K562 (cell line): ENCODE results near the gene TLCD5. TPM values are rescaled to one million over a fixed set of nuclear protein-coding genes. Genes with fewer than 3 reads are reported as not detected.
A peak's percentile ranks its signal among the peaks of the same experiment; 100 is the strongest.

Source experiments
- ATAC-seq: fragments of 200-7000 bp; cut with Tn5 transposase; 3 replicates; pipeline ENCODE4 v1.9.1; 2020; ENCODE audit warnings: moderate library complexity
- BruUV-seq: library from RNA; stranded (reverse); fragments of 400-500 nt; replicated peaks from 2 replicates; lab custom pipeline; 2021; lab: Mats Ljungman, UMichigan
- CTCF ChIA-PET: fragments of 300-600 bp; formaldehyde crosslinking; extraction: SDS; loops from one replicate; lab custom pipeline; 2021; ENCODE audit warnings: low intra/inter-chr PET ratio; lab: Yijun Ruan, JAX
- POLR2A ChIA-PET: fragments of 300-600, 350-650 bp; sonication (Branson Sonifier 250); formaldehyde crosslinking; extraction: SDS; loops from one replicate; lab custom pipeline; 2021; ENCODE audit warnings: antibody characterized with exemption, inconsistent platforms; lab: Yijun Ruan, JAX
- DNase-seq, 4 experiments: peaks; one replicate each; pipeline versions ENCODE4 v3.0.0 to v3.0.0-alpha.2; 2011 to 2018; ENCODE audit warnings: low spot score in 3 of 4, mixed read lengths in 3 of 4; ENCODE audit errors: extremely low read depth in 1 of 4
- FAIRE-seq: peaks from 2 replicates; lab custom pipeline; 2011; peaks lifted over from hg19 to GRCh38; lab: Jason Lieb, UNC
- H2AFZ ChIP-seq: 2 replicates; pipeline ENCODE4 v1.6.0; 2011; ENCODE audit warnings: low read depth, low read length, control low read depth, inconsistent platforms
- H3K27ac ChIP-seq: fragments of 200-600 bp; 3 replicates; pipeline ENCODE4 v1.8.0; 2011; ENCODE audit warnings: low read depth, mild to moderate bottlenecking, control low read depth, inconsistent platforms, low read length, moderate library complexity, mixed read lengths; ENCODE audit errors: extremely low read depth
- H3K27me3 ChIP-seq, 2 experiments: fragments of 300-600 bp in 1 of 2; 2 replicates in 1 of 2; 3 replicates in 1 of 2; pipeline versions ENCODE4 v1.6.0 to v1.8.0; 2011; ENCODE audit warnings: inconsistent platforms in 2 of 2, low read length in 2 of 2, mild to moderate bottlenecking in 1 of 2, mixed read lengths in 1 of 2, moderate library complexity in 1 of 2; ENCODE audit not compliant: control insufficient read depth in 2 of 2, insufficient read depth in 2 of 2
- H3K36me3 ChIP-seq: fragments of 300-600 bp; 3 replicates; pipeline ENCODE4 v1.8.0; 2011; ENCODE audit warnings: mild to moderate bottlenecking, low read length, inconsistent platforms; ENCODE audit not compliant: control insufficient read depth, insufficient read depth
- H3K4me1 ChIP-seq, 2 experiments: fragments of 200-600 bp in 1 of 2; replicated peaks in 1 of 2; 2 replicates in 1 of 2; 3 replicates in 1 of 2; pipeline versions ENCODE4 v1.5.1 to v1.8.0; 2011; ENCODE audit warnings: inconsistent platforms in 2 of 2, low read length in 2 of 2, mild to moderate bottlenecking in 1 of 2, mixed read lengths in 1 of 2, moderate library complexity in 1 of 2; ENCODE audit not compliant: control insufficient read depth in 2 of 2, insufficient read depth in 2 of 2
- H3K4me2 ChIP-seq: 2 replicates; pipeline ENCODE4 v1.6.1; 2011; ENCODE audit warnings: low read length, control low read depth, inconsistent platforms, mixed read lengths; ENCODE audit not compliant: insufficient read depth
- H3K4me3 ChIP-seq: fragments of 200-600 bp; sonication (generic), shearing (Covaris generic); 2 replicates; pipeline ENCODE4 v1.5.1; 2016; ENCODE audit warnings: control low read depth, inconsistent platforms
- H3K79me2 ChIP-seq: fragments of 200-600 bp; 3 replicates; pipeline ENCODE4 v1.8.0; 2011; ENCODE audit warnings: low read length, inconsistent platforms; ENCODE audit not compliant: control insufficient read depth, insufficient read depth
- H3K9ac ChIP-seq, 2 experiments: 2 replicates each; pipeline versions ENCODE4 v1.6.0 to v1.6.1; 2011; ENCODE audit warnings: low read depth in 2 of 2, low read length in 2 of 2, control low read depth in 1 of 2, inconsistent platforms in 1 of 2, mild to moderate bottlenecking in 1 of 2, mixed read lengths in 1 of 2; ENCODE audit not compliant: insufficient read depth in 1 of 2
- H3K9me1 ChIP-seq: one replicate; pipeline ENCODE4 v1.6.0; 2011; ENCODE audit warnings: inconsistent platforms, mild to moderate bottlenecking, low read length, moderate library complexity; ENCODE audit not compliant: control insufficient read depth, insufficient read depth
- H3K9me3 ChIP-seq: replicated peaks from 2 replicates; pipeline ENCODE4 v1.5.1; 2011; ENCODE audit warnings: low read depth, low read length, inconsistent platforms; ENCODE audit not compliant: control insufficient read depth, insufficient read depth
- H4K20me1 ChIP-seq: replicated peaks from 2 replicates; pipeline ENCODE4 v1.6.1; 2011; ENCODE audit warnings: low read length, inconsistent platforms, mixed read lengths; ENCODE audit not compliant: control insufficient read depth, insufficient read depth
- ELF2 ChIP-seq: fragments of 250-450 bp; sonication (Bioruptor Pico); IDR thresholded peaks from 2 replicates; pipeline ENCODE4 v1.5.0; 2021; ENCODE audit warnings: mild to moderate bottlenecking
- JUN ChIP-seq, 2 experiments: sonication (generic) in 1 of 2; formaldehyde crosslinking in 1 of 2; IDR thresholded peaks; 2 replicates each; pipeline versions ENCODE4 v1.6.1 to v1.8.0; 2012 to 2022; ENCODE audit warnings: borderline replicate concordance in 2 of 2, mild to moderate bottlenecking in 2 of 2, improper control_type of control experiment in 1 of 2, low read depth in 1 of 2, low read length in 1 of 2, missing genetic modification reagents in 1 of 2
- KAT7 ChIP-seq: sonication (generic); formaldehyde crosslinking; IDR thresholded peaks from 2 replicates; pipeline ENCODE4 v1.8.0; 2022; ENCODE audit warnings: missing genetic modification reagents, mild to moderate bottlenecking, borderline replicate concordance
- MAFG ChIP-seq: fragments of 450-650 bp; conservative IDR thresholded peaks from 2 replicates; pipeline ENCODE4 v1.6.1; 2016; ENCODE audit warnings: missing genetic modification characterization, missing compliant biosample characterization
- PCBP1 ChIP-seq: fragments of 200-400 bp; formaldehyde crosslinking; IDR thresholded peaks from 2 replicates; pipeline ENCODE4 v1.6.1; 2018; ENCODE audit warnings: mild to moderate bottlenecking, low read depth, low read length; ENCODE audit not compliant: poor library complexity, severe bottlenecking
- PHB2 ChIP-seq: fragments of 450-650 bp; IDR thresholded peaks from 2 replicates; pipeline ENCODE4 v1.6.1; 2017; ENCODE audit warnings: low read depth
- PPARD ChIP-seq: fragments of 250-450 bp; sonication (Bioruptor Pico); IDR thresholded peaks from 2 replicates; pipeline ENCODE4 v1.8.0; 2022; ENCODE audit warnings: inconsistent platforms, mild to moderate bottlenecking, moderate library complexity
- PTBP1 ChIP-seq: fragments of 200-400 bp; formaldehyde crosslinking; IDR thresholded peaks from 2 replicates; pipeline ENCODE4 v1.6.1; 2017; ENCODE audit warnings: low read depth, low read length
- TRIM24 ChIP-seq, 2 experiments: fragments of 450-650 bp; IDR thresholded peaks; 2 replicates each; pipeline ENCODE4 v1.6.1; 2016
- TSC22D4 ChIP-seq: fragments of 450-650 bp; IDR thresholded peaks from 2 replicates; pipeline ENCODE4 v1.6.1; 2016; ENCODE audit warnings: missing genetic modification characterization, missing biosample characterization, control low read depth
- ZNF12 ChIP-seq: sonication (generic); formaldehyde crosslinking; IDR thresholded peaks from 2 replicates; pipeline ENCODE4 v1.4.0; 2020; ENCODE audit warnings: mild to moderate bottlenecking, missing genetic modification reagents
- ZNF408 ChIP-seq: fragments of 250-450 bp; sonication (Bioruptor Pico); IDR thresholded peaks from 2 replicates; pipeline ENCODE4 v1.4.0; 2020; ENCODE audit warnings: low read depth, mild to moderate bottlenecking, moderate library complexity
- ZNF707 ChIP-seq: fragments of 250-450 bp; sonication (Bioruptor Pico); conservative IDR thresholded peaks from 2 replicates; pipeline ENCODE4 v1.8.0; 2022; ENCODE audit warnings: inconsistent platforms, mild to moderate bottlenecking, moderate library complexity
- WGBS: fragments of 100-300 bp; shearing (Covaris generic); methylation state at CpG from one replicate; pipeline ENCODE4 v1.1.6; 2016; ENCODE audit warnings: low coverage, mixed read lengths; ENCODE audit not compliant: insufficient coverage; ENCODE audit errors: missing lambda C conversion rate; 5-methylcytosine and 5-hydroxymethylcytosine counted together
- in situ Hi-C: fragments of 300-500 bp; cut with MboI; formaldehyde crosslinking; loops from 4 replicates; pipeline ENCODE4 v1.15.0; 2018; ENCODE audit warnings: inconsistent platforms, mixed read lengths
- intact Hi-C: fragments of 100-400 bp; cut with micrococcal nuclease; formaldehyde crosslinking; loops from 2 replicates; pipeline ENCODE4 v1.14.2; 2022
- polyA plus RNA-seq, 8 experiments: library from polyadenylated mRNA; depleted of rRNA in 4 of 8; stranded (reverse) in 5 of 8; unstranded in 3 of 8; fragments of >200 nt; fragmentation: Nextera tagmentation in 2 of 8; fragmentation: Illumina TruSeq in 1 of 8; extraction: Ambion mirVana in 2 of 8; extraction: Trizol in 1 of 8; gene quantifications; 2 replicates each; pipeline versions ENCODE4 v1.2.1 to v1.2.3, GENCODE V29; 2011 to 2014; ENCODE audit warnings: inconsistent platforms in 1 of 8, missing spikeins in 1 of 8
- total RNA-seq, 7 experiments: library from RNA; depleted of rRNA in 6 of 7; stranded (reverse); fragments of >200 nt in 6 of 7; fragmentation: Illumina TruSeq in 2 of 7; extraction: Trizol in 2 of 7; gene quantifications; 2 replicates each; pipeline versions ENCODE4 v1.2.1 to v1.2.3, GENCODE V29; 2011 to 2021; ENCODE audit warnings: low replicate concordance in 1 of 7
- TF ChIP-seq, protein P1 (sequence below): sonication (generic); formaldehyde crosslinking; IDR thresholded peaks from 2 replicates; pipeline ENCODE4 v1.9.0; 2022; ENCODE audit warnings: mild to moderate bottlenecking, missing genetic modification reagents
- TF ChIP-seq, protein P2 (sequence below): fragments of 250-450 bp; sonication (Bioruptor Pico); IDR thresholded peaks from 2 replicates; pipeline ENCODE4 v1.5.0; 2021; ENCODE audit warnings: mild to moderate bottlenecking, borderline replicate concordance
- TF ChIP-seq, protein P3 (sequence below): fragments of 450-650 bp; conservative IDR thresholded peaks from 2 replicates; pipeline ENCODE4 v1.6.1; 2016; ENCODE audit warnings: missing genetic modification characterization, low read depth, mild to moderate bottlenecking, missing compliant biosample characterization, moderate library complexity
- TF ChIP-seq, protein P4 (sequence below): fragments of 250-450 bp; sonication (Bioruptor Pico); IDR thresholded peaks from 2 replicates; pipeline ENCODE4 v1.8.0; 2021; ENCODE audit warnings: moderate library complexity, mild to moderate bottlenecking, inconsistent platforms
- TF ChIP-seq, protein P5 (sequence below): sonication (generic); IDR thresholded peaks from 2 replicates; pipeline ENCODE4 v1.6.1; 2016

TLCD5 gene
- total and polyA plus RNA-seq, 9 of the 15 experiments (the other 6 are each of a cell fraction or from before 2014, with no cell fraction given) = 0.94 to 5.1 (median 1.6) TPM

DNA sequence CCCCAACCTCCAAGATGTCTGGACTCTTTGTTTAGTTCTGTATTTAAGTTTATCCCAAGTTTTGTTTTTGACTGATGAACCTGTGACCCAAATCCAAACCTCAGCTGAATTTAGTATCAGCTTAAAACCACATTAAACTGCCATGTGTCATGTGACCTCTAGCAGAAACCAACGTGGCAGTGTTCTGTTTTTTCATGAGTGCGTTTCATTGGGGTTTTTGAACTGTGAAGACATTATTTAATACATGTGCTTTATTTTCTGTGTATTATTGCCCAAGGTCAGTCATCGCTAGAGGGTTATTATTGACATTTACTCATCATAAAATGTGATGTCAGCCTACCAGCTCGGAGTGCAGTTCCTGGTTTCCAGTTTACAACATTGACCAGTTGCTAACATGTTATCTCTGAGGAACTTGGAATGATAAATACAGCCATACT, 1.8 kb downstream of the TLCD5 start:
- WGBS = 15% methylated on average over 4 of the region's 4 CpGs
- POLR2A ChIA-PET = interaction anchor here (0.7 to 2.0 kb wide), 2 partner anchors 8 to 9 kb away, joined by 3 to 5 read pairs; no protein-coding TSS in a partner anchor
- Histone ChIP-seq H3K4me2 (no peak overlapping the region), H3K9me1 (no peaks in the 10 kb centered on the region), H3K27me3 (peaks cover 20 to 22% of the 10 kb centered on the region in 2 experiments; a peak in 4 of 5 replicates), H3K9ac (no peak overlapping the region), H3K4me3 (no peak overlapping the region), H3K79me2 (no peaks in the 10 kb centered on the region), H3K4me1 (peaks cover 9 to 19% of the 10 kb centered on the region in 2 experiments; a peak in 4 of 5 replicates), H2AFZ (no peak overlapping the region), H4K20me1 (no peaks in the 10 kb centered on the region), H3K9me3 (no peaks in the 10 kb centered on the region), H3K36me3 (no peaks in the 10 kb centered on the region), H3K27ac (no peak overlapping the region)
- ATAC-seq (no peak), DNase-seq (no peak), FAIRE-seq (no peak)
- intact Hi-C loops = no loop called here
- CTCF ChIA-PET = no interaction called here
- in situ Hi-C loops = no loop called here
- no TSS peak for BruUV-seq
- TF ChIP-seq PPARD = no peak
- no peak for TF ChIP-seq ZNF707
- TF ChIP-seq PCBP1 = no peak
- TF ChIP-seq MAFG (tag) = no peak
- no peak for TF ChIP-seq PHB2
- TF ChIP-seq, protein P1, sequence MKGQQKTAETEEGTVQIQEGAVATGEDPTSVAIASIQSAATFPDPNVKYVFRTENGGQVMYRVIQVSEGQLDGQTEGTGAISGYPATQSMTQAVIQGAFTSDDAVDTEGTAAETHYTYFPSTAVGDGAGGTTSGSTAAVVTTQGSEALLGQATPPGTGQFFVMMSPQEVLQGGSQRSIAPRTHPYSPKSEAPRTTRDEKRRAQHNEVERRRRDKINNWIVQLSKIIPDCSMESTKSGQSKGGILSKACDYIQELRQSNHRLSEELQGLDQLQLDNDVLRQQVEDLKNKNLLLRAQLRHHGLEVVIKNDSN = peak; percentile 21; the same call in 1 of the 2 replicates
- TF ChIP-seq, protein P2, sequence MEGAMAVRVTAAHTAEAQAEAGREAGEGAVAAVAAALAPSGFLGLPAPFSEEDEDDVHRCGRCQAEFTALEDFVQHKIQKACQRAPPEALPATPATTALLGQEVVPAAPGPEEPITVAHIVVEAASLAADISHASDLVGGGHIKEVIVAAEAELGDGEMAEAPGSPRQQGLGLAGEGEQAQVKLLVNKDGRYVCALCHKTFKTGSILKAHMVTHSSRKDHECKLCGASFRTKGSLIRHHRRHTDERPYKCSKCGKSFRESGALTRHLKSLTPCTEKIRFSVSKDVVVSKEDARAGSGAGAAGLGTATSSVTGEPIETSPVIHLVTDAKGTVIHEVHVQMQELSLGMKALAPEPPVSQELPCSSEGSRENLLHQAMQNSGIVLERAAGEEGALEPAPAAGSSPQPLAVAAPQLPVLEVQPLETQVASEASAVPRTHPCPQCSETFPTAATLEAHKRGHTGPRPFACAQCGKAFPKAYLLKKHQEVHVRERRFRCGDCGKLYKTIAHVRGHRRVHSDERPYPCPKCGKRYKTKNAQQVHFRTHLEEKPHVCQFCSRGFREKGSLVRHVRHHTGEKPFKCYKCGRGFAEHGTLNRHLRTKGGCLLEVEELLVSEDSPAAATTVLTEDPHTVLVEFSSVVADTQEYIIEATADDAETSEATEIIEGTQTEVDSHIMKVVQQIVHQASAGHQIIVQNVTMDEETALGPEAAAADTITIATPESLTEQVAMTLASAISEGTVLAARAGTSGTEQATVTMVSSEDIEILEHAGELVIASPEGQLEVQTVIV = no peak
- no peak for TF ChIP-seq ZNF408 (CRISPR knock-in tag)
- TF ChIP-seq ZNF12 = no peak
- TF ChIP-seq JUN (IDR thresholded peaks at IDR 0.05; ENCODE audit: borderline replicate concordance, low read depth, low read length) = no peak
- no peak for TF ChIP-seq JUN (CRISPR knock-in tag; IDR thresholded peaks at IDR 0.05; ENCODE audit: borderline replicate concordance)
- TF ChIP-seq, protein P3, sequence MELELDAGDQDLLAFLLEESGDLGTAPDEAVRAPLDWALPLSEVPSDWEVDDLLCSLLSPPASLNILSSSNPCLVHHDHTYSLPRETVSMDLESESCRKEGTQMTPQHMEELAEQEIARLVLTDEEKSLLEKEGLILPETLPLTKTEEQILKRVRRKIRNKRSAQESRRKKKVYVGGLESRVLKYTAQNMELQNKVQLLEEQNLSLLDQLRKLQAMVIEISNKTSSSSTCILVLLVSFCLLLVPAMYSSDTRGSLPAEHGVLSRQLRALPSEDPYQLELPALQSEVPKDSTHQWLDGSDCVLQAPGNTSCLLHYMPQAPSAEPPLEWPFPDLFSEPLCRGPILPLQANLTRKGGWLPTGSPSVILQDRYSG = no peak
- no peak for TF ChIP-seq TRIM24 (IDR thresholded peaks at IDR 0.05)
- TF ChIP-seq, protein P4, sequence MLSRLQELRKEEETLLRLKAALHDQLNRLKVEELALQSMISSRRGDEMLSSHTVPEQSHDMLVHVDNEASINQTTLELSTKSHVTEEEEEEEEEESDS (CRISPR knock-in tag) = no peak
- no peak for TF ChIP-seq ELF2 (CRISPR knock-in tag)
- no peak for TF ChIP-seq TSC22D4 (tag)
- no peak for TF ChIP-seq PTBP1
- TF ChIP-seq, protein P5, sequence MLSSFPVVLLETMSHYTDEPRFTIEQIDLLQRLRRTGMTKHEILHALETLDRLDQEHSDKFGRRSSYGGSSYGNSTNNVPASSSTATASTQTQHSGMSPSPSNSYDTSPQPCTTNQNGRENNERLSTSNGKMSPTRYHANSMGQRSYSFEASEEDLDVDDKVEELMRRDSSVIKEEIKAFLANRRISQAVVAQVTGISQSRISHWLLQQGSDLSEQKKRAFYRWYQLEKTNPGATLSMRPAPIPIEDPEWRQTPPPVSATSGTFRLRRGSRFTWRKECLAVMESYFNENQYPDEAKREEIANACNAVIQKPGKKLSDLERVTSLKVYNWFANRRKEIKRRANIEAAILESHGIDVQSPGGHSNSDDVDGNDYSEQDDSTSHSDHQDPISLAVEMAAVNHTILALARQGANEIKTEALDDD = peak; percentile 33; the same call in 1 of the 2 replicates
- TF ChIP-seq KAT7 (CRISPR knock-in tag) = no peak
